ENCODE results near the gene CD22.

DNA sequence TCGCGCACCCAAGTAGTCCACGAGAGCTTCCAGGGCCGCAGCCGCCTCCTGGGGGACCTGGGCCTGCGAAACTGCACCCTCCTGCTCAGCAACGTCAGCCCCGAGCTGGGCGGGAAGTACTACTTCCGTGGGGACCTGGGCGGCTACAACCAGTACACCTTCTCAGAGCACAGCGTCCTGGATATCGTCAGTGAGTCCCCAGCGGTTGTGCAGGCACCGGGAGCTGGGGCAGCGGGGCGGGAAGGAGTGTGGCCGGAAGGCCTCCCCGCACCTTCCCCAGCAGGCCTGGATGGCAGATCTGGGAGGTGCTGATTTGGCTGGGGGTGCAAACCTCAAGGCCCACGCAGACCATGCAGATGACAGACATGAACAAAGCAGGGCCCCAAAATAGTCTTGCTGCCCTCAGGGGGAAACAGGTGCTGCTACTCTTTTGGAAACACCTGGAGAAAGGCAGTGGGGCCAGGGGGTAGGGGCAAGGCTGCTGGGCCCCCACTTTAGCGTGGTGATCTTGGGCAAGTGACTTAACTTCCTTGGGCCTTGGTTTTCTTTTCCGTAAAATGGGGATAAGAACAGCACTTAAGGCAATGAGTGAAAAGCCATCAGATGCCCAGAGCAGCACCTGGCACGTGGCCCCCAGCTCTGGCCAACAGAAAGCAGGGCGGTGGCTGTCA, 33.1 kb upstream of the CD22 start:
- no peak for TF ChIP-seq POLR2A (IDR thresholded peaks at IDR 0.05)
- TF ChIP-seq, protein P1, sequence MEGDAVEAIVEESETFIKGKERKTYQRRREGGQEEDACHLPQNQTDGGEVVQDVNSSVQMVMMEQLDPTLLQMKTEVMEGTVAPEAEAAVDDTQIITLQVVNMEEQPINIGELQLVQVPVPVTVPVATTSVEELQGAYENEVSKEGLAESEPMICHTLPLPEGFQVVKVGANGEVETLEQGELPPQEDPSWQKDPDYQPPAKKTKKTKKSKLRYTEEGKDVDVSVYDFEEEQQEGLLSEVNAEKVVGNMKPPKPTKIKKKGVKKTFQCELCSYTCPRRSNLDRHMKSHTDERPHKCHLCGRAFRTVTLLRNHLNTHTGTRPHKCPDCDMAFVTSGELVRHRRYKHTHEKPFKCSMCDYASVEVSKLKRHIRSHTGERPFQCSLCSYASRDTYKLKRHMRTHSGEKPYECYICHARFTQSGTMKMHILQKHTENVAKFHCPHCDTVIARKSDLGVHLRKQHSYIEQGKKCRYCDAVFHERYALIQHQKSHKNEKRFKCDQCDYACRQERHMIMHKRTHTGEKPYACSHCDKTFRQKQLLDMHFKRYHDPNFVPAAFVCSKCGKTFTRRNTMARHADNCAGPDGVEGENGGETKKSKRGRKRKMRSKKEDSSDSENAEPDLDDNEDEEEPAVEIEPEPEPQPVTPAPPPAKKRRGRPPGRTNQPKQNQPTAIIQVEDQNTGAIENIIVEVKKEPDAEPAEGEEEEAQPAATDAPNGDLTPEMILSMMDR (IDR thresholded peaks at IDR 0.05): no peak

Data from prostate gland (tissue), 2 donors.